ENCODE data around the gene TEN1.

The TEN1 gene

DNA sequence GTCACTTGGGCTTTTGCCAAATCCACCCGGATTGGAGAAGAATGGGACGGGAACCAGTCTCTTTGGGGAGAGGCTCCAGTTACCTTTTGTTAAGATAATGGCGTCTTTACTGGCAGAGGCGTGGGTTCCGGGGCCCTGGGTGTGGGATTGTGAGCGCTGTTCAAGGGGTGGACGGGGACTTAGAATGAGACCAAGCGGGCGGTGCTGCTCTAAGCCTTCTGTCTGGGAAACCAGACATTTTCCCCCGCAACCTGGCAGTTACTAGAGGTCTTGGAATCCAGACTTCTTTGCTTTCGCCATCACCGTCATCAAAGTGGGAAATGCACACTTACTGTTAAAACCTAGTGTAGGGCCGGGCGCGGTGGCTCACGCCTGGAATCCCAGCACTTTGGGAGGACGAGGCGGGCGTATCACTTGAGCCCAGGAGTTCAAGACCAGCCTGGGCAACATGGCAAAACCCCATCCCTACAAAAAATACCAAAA, 706 bp downstream of the TEN1 start:
- peak; percentile 68 for DNase-seq

GRCh38 chr17:75980188-75981018, 1.4 kb downstream of the TEN1 start:
- DNase-seq, result no peak

GRCh38 chr17:75981019-75981615, 2.1 kb downstream of the TEN1 start:
- DNase-seq, result no peak

- no peak for DNase-seq
Measured at GRCh38 chr17:75983501-75984181, 4.6 kb downstream of the TEN1 start.

GRCh38 chr17:75985986-75986385, 6.9 kb downstream of the TEN1 start:
- no peak for DNase-seq

GRCh38 chr17:75987041-75987440, 8.0 kb downstream of the TEN1 start:
- no peak for DNase-seq

DNA sequence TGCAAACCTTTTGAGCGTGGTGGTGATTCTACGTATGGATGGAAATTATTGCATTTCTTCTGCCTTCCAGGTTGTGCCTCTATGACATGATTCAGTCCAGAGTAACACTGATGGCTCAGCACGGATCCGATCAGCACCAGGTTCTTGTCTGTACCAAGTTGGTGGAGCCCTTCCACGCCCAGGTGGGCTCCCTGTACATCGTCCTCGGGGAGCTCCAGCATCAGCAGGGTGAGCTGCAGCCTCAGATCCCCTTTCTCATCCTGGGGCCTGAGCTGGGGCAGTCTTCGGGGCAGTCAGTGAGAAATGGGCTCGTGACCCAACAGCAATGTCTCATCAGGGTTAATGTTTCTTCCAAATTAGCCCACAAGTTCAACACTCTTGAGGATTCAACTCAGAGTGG, 12.4 kb downstream of the TEN1 start:
- no peak for DNase-seq

DNA sequence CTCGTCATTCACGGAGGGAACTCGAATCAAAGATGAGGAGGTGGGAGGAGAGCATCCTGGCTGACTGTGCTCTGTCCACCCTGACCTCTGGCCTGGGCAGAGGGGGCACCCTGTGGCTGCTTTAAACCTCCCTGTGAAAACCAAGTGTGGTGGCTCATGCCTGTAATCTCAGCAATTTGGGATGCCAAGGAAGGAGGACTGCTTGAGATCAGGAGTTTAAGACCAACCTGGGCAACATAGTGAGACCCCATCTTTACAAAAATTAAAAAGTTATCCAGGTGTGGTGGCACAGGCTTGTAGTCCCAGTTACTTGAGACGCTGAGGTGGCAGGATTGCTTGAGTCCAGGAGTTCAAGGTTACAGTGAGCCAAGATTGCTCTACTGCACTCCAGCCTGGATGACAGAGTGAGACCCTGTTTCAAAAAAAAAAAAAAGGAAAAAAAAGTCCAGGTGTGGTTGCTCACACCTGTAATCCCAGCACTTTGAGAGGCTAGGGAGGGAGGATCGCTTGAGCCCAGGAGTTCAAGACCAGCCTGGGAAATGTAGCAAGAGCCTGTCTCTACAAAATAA, 15.8 kb downstream of the TEN1 start:
- DNase-seq, result no peak

DNA sequence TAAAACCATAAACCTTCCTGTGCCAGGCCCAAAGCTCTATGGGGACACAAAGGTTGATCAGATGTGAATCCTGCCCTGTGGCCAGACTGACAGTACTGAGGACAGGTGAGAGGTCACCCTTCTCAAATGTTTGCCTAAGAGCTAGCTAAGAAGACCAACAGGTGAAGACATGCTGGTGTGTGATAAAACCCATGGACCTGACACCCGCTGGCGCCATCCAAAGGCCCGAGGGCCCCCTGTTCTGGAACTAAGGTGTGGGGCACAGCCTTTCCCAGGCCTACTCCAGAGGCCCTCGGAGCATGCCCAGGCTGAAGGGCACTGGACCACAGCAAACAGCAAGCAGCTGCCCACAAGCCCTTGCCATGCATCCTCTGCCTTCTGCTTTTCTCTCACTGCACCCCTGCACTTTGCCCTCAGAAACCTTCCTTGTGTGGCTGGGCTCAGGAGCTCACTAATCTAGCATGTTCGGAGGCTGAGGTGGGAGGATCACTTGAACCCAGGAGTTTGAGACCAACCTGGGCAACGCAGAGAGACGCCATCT, 16.4 kb downstream of the TEN1 start:
- no peak for DNase-seq

DNA sequence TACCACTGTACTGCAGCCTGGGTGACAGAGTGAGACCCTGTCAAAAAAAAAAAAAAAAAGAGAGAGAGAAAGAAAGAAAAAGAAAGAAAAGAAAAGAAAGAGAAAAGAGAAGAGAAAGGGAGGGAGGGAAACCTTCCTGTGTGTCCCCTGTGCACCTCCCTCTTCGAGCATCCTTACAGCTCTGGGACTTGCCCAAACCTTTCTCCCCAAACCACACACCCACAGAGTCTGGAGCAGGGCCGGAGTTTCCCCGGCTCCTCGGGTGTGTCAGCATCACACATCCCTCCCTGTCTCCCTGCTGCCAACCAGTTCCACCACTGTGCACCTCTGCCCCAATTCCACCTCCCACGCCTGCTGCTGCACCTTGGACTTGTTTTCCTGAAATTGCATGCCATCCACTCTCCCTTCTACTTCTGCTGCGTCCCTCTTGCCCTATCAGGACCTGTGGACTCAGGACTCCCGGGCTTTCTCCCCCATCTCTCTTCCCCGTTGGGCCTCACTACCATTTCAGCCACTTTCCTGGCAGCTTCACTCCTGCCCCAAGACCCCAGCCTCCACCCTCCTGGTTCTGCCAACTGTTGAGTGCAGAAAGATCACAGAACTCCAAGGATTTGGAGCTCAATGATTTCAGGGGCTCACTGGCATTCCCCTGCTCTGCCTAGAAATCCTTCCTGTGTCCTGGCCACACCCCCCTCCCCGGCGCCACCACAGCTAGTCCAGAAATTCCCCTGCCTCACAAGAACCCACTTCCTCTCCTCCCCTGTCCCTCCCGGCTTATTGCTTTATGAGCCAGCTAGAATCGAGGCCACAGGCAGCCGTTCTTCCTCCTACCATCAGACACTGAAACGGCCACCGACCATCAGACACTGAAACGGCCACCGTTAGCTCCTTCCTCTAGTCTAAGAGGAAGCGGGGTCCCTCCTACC, 17.9 kb downstream of the TEN1 start:
- peak; percentile 61 for DNase-seq

GRCh38 chr17:75998327-75998795, 19.3 kb downstream of the TEN1 start:
- DNase-seq, result no peak

- no peak for DNase-seq
Measured at GRCh38 chr17:76000016-76000754, 21.1 kb downstream of the TEN1 start.

- DNase-seq, result no peak
Measured at GRCh38 chr17:76000755-76001521, 21.9 kb downstream of the TEN1 start, which contains the start of gene CDK3. Gene CDK3 (plus strand): TSS chr17:76000855. CDS start chr17:76001426, 571 bp downstream.

DNA sequence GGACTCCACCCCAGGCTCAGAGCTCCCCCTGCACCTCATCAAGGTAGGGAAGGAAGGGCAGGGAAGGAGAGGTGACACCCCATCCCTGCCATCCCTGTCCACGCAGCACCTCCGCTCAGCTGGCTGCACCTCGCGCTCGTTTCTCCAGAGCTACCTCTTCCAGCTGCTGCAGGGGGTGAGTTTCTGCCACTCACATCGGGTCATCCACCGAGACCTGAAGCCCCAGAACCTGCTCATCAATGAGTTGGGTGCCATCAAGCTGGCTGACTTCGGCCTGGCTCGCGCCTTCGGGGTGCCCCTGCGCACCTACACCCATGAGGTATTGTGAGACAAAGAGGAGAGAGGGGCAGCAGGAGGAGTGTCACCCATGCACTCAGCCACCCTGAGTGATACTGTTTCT, 23.1 kb downstream of the TEN1 start:
- no peak for DNase-seq

DNA sequence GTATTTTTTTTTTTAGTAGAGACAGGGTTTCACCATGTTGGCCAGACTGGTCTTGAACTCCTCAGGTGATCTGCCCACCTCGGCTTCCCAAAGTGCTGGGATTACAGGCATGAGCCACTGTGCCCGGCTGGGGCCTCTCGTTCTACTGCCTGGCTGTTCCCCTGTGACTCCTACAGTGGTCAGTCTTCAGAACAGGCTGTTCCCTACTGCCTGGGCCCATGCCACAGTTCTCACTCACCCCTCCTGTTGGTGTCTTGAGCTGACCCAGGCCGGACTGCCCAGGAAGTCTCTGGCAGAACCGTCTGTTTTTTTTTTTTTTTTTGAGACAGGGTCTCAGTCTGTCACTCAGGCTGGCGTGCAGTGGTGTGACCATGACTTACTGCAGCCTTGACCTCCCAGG, 24.9 kb downstream of the TEN1 start:
- DNase-seq, result no peak

DNA sequence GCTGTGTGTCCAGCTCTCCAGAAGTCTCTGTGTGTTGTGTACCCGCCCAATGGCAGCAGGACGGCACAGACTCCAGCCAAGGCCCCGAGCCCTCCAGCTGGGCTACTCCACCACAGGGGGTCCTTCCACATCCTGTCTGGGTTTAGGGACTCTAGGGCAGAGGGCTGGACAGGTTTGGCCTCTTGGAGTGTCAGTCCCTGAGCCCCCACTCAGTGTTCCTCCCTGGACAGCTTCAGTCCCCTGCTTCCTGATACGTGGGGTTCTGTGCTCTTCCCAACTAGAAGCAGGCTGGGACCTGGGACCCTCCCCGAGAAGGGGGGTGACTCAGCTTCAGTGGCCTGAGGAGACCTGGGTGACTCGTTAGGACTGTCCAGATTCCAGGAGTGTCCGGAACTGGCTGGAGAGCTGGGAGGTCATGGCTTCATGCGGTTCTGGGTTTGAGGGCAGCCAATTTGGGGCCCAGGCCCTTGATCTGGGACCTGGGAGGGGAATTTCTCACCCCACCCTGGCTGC, 25.8 kb downstream of the TEN1 start:
- peak; percentile 29 for DNase-seq

DNA sequence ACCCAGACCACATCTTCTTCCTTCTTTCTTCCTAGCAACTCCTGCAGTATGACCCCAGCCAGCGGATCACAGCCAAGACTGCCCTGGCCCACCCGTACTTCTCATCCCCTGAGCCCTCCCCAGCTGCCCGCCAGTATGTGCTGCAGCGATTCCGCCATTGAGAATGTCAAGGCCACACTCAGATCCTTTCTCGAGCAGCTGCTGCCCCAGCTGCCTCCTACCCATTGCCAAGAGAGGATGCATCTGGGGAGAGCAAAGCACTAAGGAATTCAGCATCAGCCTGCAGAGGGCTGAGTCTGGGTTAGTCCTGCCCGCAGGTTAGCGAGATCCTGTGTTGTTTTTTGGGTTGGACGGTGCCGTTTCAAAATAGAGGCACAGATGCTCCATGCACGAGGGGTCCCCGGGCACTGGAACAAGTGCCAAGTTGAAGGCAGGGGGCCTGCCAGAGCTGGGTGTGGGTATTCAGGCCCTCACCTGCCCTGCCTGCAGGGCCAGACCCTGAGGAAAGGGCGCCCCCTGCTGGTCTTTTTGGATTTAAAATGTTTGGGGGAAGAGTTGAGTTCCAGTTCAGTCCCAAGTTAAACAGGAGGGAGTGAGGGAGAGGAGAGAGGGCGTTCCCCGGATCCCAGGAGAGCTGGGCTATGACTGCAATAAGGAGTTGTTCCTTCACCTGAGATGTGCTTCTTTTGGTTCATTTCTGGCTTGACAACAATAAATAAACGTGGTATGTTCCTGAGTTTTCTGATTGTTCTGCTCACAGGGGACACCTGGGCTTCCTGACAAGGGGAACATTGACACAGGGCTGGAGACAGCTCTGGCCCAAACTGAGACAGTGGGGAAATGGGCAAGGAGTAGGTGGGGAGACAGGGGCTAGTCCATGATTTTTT, 26.5 kb downstream of the TEN1 start:
- DNase-seq, result peak; percentile 68

DNA sequence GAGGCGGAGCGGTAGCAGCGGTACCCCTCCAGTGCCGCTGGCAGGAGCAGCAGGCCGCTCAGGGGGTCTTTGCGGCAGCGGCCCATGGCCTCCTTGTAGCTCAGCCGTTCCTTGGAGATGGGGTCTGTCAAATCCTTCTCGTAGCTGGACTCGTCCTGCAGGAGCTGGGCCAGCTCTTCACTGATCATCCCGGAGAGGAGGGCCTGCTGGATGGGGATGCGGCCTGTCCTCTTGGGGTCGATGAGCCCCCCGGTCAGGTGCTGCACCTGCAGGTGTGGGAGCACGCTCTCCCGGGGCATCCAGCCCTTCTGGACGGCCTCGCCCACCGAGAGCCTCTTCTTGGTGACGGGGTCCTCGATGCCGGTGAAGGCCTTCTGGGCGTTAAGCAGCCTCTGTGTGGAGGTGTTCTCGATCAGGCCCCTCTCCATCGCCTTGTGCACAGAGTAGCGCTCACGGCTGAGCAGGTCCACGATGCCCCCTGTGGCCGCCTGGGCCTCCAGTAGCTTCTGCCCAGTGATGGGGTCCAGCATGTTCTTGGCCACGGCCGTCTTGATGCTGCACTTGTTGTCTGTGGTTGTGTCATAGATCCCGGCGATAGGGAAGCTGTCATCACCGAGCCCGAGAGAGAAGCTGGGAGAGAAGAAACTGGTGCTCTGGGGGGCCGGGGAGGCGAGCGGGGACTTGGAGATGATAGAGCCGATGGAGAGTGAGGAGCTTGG, 28.2 kb downstream of the TEN1 start:
- no peak for DNase-seq

Measured in fibroblast of upper back skin (primary cell).